OCI-LY3 (cell line): Measurements from ENCODE around the gene SOD1.

ENCODE experiments used
- CTCF ChIP-seq: fragments of 200-600, 300-600 bp; sonication (generic); IDR thresholded peaks from 2 replicates; pipeline ENCODE4 v1.5.1; 2014; ENCODE audit warnings: antibody characterized with exemption, low read length, low read depth
- EZH2phosphoT487 ChIP-seq: fragments of 200-600 bp; shearing (Covaris generic); IDR thresholded peaks from 2 replicates; pipeline ENCODE4 v1.6.1; 2018; ENCODE audit warnings: antibody characterized with exemption, mixed run types, low read depth

GRCh38 chr21:31624181-31624580 is 35.3 kb upstream of the SOD1 start:
- TF ChIP-seq CTCF (no peak), EZH2phosphoT487 (no peak)
